Measurements from ENCODE around the gene UST.

DNA sequence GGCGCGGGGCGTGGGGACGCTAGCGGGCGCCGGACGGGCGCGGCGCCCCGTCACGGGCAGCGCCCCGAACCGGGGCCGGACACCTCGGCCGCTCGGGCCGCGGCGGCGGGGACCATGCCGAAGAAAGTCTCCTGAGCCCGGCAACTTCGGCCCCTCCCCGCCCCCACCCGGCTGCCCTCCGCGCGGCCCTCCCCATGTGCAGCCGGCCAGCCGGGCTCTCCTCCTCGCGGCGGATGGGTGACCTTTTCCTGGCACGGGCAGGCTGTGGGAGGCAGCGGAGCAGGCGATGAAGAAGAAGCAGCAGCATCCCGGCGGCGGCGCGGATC is 278 bp downstream of the UST start:
- TF ChIP-seq ZNF274 (IDR thresholded peaks at IDR 0.05; ENCODE audit: low read depth, low read length), result no peak
- no peak for TF ChIP-seq SUZ12 (IDR thresholded peaks at IDR 0.05; ENCODE audit: extremely low read depth, insufficient read depth, insufficient read length)

All from NT2/D1 (cell line).